SIG-M5 (cell line): ENCODE results near the gene NDUFB1.

ENCODE experiments used
- DNase-seq: peaks from one replicate; lab custom pipeline; 2025; lab: John Stamatoyannopoulos, UW

Gene NDUFB1

DNA sequence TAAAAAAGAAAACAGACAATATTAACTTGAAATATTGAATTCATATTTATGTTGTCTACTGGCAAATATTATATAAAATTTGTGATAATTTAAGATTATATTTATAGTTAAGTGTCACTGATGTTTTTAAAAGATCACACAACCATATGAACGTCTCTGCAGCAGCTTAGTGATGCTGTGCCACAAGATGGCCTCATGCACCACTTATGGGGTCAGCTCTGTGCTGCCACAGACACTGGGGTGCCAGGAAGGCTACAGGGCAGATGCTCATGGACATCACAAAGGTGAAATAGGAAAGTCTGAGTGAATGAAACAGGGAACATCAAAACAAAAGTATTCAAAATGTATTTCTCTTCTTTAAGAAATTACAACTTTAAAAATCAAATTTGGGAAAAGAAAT, 28.2 kb downstream of the NDUFB1 start:
- no peak for DNase-seq

DNA sequence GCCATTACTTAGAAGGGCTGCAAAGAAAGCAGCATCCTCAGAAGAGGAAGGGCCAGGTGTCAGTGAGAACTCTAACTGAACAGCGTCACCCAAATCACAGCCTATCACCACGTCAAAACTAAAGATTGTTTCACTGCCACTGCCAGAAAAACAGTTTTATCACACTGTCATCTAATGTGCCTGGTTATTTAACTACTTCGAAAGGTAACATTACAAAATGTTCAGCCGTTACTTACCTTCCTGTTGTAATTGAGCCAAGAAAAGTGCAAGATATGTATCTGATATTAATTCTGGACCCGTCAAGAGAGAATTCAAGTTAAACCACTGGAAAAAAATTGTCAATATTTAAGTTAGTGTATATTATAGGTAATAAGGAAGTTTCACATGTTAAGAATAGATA, 33.0 kb downstream of the NDUFB1 start:
- no peak for DNase-seq

DNA sequence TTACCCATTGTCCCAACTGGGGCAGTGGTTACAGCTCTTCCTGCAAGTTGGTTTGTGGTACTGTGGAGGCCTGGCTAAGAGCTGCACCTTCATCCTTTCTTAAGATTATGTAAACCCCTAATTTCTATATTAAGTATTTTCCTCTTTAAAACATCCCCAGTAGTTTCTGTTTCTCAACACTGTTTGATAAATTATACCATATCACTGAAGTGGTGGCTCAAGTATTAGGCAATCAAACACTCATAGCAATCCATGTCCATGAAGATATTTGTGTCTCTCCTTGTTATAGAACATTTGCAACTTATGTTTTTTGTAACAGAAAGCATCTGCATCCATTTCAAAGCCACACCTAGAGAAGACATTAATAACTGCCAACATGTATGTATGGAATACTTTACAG, 47.0 kb downstream of the NDUFB1 start:
- peak; percentile 2 for DNase-seq
